HepG2 (cell line): ENCODE data around the gene CDCA4. TPM values are rescaled to one million over a fixed set of nuclear protein-coding genes. Genes with fewer than 3 reads are reported as not detected.

Experiments used
- BRD4 ChIP-seq: sonication (generic); formaldehyde crosslinking; IDR thresholded peaks from 2 replicates; pipeline ENCODE4 v1.4.0; 2020; ENCODE audit warnings: missing genetic modification reagents
- FOSL2 ChIP-seq: sonication (generic); formaldehyde crosslinking; IDR thresholded peaks from 2 replicates; pipeline ENCODE4 v1.4.0; 2020; ENCODE audit warnings: missing genetic modification reagents
- HNRNPL ChIP-seq: fragments of 200-400 bp; formaldehyde crosslinking; IDR thresholded peaks from 2 replicates; pipeline ENCODE4 v1.6.1; 2017; ENCODE audit warnings: mild to moderate bottlenecking, low read depth, low read length
- ISX ChIP-seq: sonication (generic); formaldehyde crosslinking; conservative IDR thresholded peaks from 2 replicates; pipeline ENCODE4 v1.5.0; 2020; ENCODE audit warnings: missing genetic modification reagents
- SIX4 ChIP-seq: sonication (generic); formaldehyde crosslinking; IDR thresholded peaks from 2 replicates; pipeline ENCODE4 v1.4.0; 2020; ENCODE audit warnings: missing genetic modification reagents
- TEAD3 ChIP-seq: optimal IDR thresholded peaks from 2 replicates; pipeline ENCODE3; 2016; ENCODE audit warnings: borderline replicate concordance
- ZNF563 ChIP-seq: sonication (generic); formaldehyde crosslinking; IDR thresholded peaks from 2 replicates; pipeline ENCODE4 v1.8.0; 2022; ENCODE audit warnings: mild to moderate bottlenecking, moderate library complexity, missing genetic modification reagents
- ZNF570 ChIP-seq: sonication (generic); formaldehyde crosslinking; IDR thresholded peaks from 2 replicates; pipeline ENCODE4 v1.4.0; 2020; ENCODE audit warnings: mild to moderate bottlenecking, missing genetic modification reagents, borderline replicate concordance
- ZSCAN31 ChIP-seq: sonication (generic); formaldehyde crosslinking; IDR thresholded peaks from 2 replicates; pipeline ENCODE4 v1.5.0; 2020; ENCODE audit warnings: low read depth, mild to moderate bottlenecking, missing genetic modification reagents
- polyA plus RNA-seq, 8 experiments: library from polyadenylated mRNA; depleted of rRNA in 3 of 8; stranded (reverse) in 7 of 8; unstranded in 1 of 8; fragments of >200 nt; fragmentation: Illumina TruSeq in 4 of 8; extraction: Trizol in 4 of 8; gene quantifications; 2 replicates each; pipeline versions ENCODE4 v1.2.1 to v1.2.3, GENCODE V29; 2011 to 2016; ENCODE audit warnings: low read depth in 4 of 8, missing spikeins in 1 of 8, mixed read lengths in 1 of 8; ENCODE audit not compliant: insufficient read depth in 1 of 8
- total RNA-seq, 5 experiments: library from RNA; depleted of rRNA; stranded (reverse); fragments of >200 nt; fragmentation: Illumina TruSeq; extraction: Trizol; gene quantifications; 2 replicates each; pipeline ENCODE4 v1.2.3, GENCODE V29; 2016; ENCODE audit warnings: low read depth in 1 of 5
- TF ChIP-seq, protein P1 (sequence below): sonication (generic); formaldehyde crosslinking; IDR thresholded peaks from 2 replicates; pipeline ENCODE4 v1.9.0; 2021; ENCODE audit warnings: mild to moderate bottlenecking, missing genetic modification reagents
- TF ChIP-seq, protein P2 (sequence below): sonication (generic); formaldehyde crosslinking; IDR thresholded peaks from 2 replicates; pipeline ENCODE4 v1.9.0; 2022; ENCODE audit warnings: low read depth, missing genetic modification reagents
- TF ChIP-seq, protein P3 (sequence below): sonication (generic); formaldehyde crosslinking; IDR thresholded peaks from 2 replicates; pipeline ENCODE4 v1.5.1; 2020; ENCODE audit warnings: mild to moderate bottlenecking, missing genetic modification reagents, moderate library complexity
- TF ChIP-seq, protein P4 (sequence below): sonication (generic); formaldehyde crosslinking; IDR thresholded peaks from 2 replicates; pipeline ENCODE4 v1.5.0; 2020; ENCODE audit warnings: missing genetic modification reagents, mild to moderate bottlenecking, borderline replicate concordance
- TF ChIP-seq, protein P5 (sequence below): sonication (generic); IDR thresholded peaks from 2 replicates; pipeline ENCODE4 v1.6.1; 2016; ENCODE audit warnings: low read depth, borderline replicate concordance

CDCA4 gene
- total and polyA plus RNA-seq, 2 of the 13 experiments (the other 11 are each of a cell fraction or from before 2014, with no cell fraction given), result 19.7 to 43.1 TPM

DNA sequence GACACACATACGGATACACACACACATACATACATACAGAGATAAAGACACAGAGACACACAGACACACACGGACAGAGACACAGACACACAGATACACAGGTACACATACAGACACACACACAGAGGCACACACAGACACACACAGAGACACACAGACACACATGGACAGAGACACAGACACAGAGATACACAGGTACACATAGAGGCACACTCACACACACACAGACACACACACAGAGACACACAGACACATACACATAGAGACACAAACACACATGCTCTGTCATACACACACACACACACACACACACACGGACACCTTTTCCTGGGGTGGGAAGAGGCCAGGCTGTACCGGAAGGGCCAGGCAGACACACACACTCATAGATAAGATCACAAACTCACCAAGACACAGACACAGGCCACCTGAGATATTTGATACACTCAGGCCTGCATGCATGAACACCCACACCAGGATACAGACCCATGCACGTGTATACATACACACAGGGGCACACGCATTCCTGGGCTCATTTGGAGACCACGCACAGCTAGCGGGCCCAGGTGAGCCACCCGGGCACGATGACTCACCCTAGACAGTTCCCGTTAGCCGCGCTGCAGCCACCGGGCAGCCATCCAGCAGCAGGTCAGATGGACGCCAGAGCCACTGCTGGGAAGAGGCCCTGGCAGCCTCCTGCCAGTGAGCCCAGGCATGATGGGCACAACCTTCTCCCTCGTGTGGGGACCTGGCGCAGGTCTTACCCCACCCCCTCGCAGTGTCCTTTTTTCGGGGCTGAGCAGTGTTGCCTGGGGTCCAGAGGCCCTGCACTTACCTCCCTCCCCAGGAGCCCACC lies 40.9 kb downstream of the CDCA4 start (continued):
- TF ChIP-seq ZNF563 (no peak), SIX4 (CRISPR knock-in tag) (no peak), HNRNPL (peak; percentile 94), ZSCAN31 (CRISPR knock-in tag) (no peak), TEAD3 (peak; percentile 33), BRD4 (no peak), ISX (CRISPR knock-in tag) (no peak), FOSL2 (CRISPR knock-in tag) (peak; percentile 96), ZNF570 (CRISPR knock-in tag) (no peak)
- TF ChIP-seq, protein P1, sequence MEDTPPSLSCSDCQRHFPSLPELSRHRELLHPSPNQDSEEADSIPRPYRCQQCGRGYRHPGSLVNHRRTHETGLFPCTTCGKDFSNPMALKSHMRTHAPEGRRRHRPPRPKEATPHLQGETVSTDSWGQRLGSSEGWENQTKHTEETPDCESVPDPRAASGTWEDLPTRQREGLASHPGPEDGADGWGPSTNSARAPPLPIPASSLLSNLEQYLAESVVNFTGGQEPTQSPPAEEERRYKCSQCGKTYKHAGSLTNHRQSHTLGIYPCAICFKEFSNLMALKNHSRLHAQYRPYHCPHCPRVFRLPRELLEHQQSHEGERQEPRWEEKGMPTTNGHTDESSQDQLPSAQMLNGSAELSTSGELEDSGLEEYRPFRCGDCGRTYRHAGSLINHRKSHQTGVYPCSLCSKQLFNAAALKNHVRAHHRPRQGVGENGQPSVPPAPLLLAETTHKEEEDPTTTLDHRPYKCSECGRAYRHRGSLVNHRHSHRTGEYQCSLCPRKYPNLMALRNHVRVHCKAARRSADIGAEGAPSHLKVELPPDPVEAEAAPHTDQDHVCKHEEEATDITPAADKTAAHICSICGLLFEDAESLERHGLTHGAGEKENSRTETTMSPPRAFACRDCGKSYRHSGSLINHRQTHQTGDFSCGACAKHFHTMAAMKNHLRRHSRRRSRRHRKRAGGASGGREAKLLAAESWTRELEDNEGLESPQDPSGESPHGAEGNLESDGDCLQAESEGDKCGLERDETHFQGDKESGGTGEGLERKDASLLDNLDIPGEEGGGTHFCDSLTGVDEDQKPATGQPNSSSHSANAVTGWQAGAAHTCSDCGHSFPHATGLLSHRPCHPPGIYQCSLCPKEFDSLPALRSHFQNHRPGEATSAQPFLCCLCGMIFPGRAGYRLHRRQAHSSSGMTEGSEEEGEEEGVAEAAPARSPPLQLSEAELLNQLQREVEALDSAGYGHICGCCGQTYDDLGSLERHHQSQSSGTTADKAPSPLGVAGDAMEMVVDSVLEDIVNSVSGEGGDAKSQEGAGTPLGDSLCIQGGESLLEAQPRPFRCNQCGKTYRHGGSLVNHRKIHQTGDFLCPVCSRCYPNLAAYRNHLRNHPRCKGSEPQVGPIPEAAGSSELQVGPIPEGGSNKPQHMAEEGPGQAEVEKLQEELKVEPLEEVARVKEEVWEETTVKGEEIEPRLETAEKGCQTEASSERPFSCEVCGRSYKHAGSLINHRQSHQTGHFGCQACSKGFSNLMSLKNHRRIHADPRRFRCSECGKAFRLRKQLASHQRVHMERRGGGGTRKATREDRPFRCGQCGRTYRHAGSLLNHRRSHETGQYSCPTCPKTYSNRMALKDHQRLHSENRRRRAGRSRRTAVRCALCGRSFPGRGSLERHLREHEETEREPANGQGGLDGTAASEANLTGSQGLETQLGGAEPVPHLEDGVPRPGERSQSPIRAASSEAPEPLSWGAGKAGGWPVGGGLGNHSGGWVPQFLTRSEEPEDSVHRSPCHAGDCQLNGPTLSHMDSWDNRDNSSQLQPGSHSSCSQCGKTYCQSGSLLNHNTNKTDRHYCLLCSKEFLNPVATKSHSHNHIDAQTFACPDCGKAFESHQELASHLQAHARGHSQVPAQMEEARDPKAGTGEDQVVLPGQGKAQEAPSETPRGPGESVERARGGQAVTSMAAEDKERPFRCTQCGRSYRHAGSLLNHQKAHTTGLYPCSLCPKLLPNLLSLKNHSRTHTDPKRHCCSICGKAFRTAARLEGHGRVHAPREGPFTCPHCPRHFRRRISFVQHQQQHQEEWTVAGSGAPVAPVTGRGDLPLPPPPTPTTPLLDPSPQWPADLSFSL (CRISPR knock-in tag), result peak; percentile 93
- TF ChIP-seq, protein P2, sequence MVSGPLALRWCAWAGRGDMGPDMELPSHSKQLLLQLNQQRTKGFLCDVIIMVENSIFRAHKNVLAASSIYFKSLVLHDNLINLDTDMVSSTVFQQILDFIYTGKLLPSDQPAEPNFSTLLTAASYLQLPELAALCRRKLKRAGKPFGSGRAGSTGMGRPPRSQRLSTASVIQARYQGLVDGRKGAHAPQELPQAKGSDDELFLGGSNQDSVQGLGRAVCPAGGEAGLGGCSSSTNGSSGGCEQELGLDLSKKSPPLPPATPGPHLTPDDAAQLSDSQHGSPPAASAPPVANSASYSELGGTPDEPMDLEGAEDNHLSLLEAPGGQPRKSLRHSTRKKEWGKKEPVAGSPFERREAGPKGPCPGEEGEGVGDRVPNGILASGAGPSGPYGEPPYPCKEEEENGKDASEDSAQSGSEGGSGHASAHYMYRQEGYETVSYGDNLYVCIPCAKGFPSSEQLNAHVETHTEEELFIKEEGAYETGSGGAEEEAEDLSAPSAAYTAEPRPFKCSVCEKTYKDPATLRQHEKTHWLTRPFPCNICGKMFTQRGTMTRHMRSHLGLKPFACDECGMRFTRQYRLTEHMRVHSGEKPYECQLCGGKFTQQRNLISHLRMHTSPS, result peak; percentile 83
- TF ChIP-seq, protein P3, sequence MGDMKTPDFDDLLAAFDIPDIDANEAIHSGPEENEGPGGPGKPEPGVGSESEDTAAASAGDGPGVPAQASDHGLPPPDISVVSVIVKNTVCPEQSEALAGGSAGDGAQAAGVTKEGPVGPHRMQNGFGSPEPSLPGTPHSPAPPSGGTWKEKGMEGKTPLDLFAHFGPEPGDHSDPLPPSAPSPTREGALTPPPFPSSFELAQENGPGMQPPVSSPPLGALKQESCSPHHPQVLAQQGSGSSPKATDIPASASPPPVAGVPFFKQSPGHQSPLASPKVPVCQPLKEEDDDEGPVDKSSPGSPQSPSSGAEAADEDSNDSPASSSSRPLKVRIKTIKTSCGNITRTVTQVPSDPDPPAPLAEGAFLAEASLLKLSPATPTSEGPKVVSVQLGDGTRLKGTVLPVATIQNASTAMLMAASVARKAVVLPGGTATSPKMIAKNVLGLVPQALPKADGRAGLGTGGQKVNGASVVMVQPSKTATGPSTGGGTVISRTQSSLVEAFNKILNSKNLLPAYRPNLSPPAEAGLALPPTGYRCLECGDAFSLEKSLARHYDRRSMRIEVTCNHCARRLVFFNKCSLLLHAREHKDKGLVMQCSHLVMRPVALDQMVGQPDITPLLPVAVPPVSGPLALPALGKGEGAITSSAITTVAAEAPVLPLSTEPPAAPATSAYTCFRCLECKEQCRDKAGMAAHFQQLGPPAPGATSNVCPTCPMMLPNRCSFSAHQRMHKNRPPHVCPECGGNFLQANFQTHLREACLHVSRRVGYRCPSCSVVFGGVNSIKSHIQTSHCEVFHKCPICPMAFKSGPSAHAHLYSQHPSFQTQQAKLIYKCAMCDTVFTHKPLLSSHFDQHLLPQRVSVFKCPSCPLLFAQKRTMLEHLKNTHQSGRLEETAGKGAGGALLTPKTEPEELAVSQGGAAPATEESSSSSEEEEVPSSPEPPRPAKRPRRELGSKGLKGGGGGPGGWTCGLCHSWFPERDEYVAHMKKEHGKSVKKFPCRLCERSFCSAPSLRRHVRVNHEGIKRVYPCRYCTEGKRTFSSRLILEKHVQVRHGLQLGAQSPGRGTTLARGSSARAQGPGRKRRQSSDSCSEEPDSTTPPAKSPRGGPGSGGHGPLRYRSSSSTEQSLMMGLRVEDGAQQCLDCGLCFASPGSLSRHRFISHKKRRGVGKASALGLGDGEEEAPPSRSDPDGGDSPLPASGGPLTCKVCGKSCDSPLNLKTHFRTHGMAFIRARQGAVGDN, result peak; percentile 39; the same call in 1 of the 2 replicates
- TF ChIP-seq, protein P4, sequence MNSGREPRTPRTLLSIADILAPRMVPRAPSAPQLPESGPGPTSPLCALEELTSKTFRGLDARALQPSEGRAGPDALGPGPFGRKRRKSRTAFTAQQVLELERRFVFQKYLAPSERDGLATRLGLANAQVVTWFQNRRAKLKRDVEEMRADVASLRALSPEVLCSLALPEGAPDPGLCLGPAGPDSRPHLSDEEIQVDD, result no peak
- TF ChIP-seq, protein P5, sequence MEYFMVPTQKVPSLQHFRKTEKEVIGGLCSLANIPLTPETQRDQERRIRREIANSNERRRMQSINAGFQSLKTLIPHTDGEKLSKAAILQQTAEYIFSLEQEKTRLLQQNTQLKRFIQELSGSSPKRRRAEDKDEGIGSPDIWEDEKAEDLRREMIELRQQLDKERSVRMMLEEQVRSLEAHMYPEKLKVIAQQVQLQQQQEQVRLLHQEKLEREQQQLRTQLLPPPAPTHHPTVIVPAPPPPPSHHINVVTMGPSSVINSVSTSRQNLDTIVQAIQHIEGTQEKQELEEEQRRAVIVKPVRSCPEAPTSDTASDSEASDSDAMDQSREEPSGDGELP, result peak; percentile 25; the same call in 1 of the 2 replicates
